GM19467 (cell line): Measurements from ENCODE around the gene FYB2.

Experiments used
- ATAC-seq: cut with Tn5 transposase; IDR thresholded peaks from one replicate; pipeline ENCODE4 v1.9.1; 2021; ENCODE audit warnings: mild to moderate bottlenecking, moderate library complexity; ENCODE audit not compliant: unreplicated experiment

Gene FYB2, protein sequence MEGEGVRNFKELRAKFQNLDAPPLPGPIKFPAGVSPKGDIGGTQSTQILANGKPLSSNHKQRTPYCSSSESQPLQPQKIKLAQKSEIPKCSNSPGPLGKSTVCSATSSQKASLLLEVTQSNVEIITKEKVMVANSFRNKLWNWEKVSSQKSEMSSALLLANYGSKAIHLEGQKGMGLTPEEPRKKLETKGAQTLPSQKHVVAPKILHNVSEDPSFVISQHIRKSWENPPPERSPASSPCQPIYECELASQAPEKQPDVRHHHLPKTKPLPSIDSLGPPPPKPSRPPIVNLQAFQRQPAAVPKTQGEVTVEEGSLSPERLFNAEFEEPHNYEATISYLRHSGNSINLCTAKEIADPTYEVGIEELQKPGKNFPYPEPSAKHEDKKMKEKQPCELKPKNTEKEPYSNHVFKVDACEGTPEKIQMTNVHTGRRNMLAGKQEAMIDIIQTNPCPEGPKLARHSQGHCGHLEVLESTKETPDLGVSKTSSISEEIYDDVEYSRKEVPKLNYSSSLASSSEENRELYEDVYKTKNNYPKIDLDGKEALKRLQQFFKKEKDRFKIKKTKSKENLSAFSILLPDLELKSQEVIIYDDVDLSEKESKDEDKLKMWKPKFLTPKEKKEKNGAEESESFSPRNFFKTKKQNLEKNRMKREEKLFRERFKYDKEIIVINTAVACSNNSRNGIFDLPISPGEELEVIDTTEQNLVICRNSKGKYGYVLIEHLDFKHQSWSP

DNA sequence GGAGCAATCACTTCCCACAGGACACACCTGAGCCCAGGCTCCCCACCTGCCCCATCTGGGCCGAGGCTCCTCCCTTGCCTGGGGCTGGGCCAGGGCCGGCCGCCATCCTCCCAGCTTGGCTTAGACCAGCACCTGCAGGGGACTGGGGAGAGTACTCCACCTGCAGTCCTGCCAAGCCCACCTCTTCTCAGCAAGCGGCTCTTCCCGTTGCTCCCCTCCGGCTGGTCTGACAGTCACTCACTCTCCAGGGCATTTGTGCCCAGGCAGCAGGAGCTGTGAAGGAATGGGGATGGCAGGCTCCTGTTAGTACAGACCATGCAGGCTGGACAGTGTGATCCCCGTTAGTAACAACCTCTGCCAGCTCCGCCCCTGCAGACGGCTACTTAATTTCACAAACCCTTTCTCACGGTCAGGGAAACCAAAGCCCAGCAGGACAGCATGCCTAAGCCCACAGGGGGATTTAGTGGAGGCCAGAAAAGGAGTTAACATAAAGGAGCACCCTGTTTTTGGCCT, at the start of gene FYB2:
FYB2 (minus strand) TSS at position 18 of the 513 bp plus-strand sequence. CDS start 114 bp downstream, outside the sequence.
- no peak for ATAC-seq

DNA sequence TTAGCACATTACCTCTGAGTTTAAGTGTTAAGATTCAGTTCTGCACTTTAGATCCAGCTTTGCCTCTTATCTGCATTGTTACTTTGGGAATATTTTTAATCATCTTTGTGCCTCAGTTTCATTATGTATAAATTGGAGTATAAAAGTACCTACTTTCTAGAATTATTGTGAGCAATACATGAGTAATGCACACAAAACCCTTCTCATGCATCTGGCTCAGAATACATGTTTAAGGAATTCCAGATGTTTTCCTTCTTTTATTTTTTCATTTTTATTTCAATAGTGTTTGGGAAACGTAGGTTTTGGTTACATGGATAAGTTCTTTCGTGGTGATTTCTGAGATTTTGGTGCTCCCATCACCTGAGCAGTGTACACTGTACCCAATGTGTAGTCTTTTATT, 49.6 kb upstream of the FYB2 start:
- no peak for ATAC-seq

DNA sequence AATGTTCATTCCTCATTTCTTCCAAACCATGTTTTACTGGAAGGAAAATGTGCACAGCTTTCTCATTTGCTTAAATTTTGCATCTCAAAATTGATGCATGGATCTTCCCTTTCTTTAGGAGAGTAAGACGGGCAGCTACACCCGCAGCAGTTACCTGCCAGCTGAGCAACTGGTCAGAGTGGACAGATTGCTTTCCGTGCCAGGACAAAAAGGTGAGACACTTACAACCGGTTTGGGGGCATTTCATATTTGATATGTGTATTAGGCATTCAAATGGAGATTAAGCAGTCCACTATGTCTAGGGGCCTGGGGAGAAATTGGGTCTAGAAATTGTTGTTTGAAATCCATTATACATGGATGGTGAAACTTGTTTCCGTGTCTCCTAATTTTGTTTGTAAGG, 48.3 kb upstream of the FYB2 start:
- ATAC-seq = no peak

DNA sequence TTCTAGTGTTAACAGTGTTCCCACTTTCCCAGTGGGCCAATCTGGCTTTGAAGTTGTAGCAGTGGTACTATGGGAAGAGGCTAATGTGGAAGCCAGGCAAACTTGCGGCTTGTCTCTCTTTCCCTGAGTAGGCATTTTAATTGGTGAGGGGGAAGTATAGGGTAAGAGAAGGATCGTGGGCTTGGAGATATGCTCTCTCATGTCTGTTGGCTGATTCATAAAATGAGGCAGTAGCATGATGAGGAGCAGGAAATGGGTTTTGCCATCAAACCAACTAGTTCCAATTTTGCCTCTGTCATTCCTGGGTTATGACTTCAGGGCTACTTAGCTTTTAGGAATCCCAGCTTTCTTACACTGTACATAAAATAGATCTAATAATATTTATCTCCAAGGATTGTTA, 47.5 kb upstream of the FYB2 start:
- ATAC-seq = no peak

DNA sequence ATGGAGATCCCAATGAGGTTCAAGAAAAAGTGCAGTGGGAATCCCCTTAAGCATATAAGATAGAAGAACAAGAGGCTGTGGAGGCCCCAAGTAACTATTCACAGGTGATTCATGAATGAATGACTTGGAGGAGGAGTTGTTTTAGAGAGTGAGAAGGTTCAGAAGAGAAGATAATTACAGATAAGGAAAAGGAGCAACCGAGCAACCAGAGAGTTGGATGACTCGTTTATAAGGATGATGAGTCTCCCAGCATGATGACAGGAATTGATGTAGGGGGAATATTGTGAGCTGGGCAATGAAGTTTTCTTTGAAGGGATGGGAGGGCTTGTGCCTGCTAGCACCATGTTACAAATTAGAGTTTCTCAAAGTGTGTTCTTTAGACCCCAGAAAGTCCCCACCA, 45.2 kb upstream of the FYB2 start:
- ATAC-seq = no peak

DNA sequence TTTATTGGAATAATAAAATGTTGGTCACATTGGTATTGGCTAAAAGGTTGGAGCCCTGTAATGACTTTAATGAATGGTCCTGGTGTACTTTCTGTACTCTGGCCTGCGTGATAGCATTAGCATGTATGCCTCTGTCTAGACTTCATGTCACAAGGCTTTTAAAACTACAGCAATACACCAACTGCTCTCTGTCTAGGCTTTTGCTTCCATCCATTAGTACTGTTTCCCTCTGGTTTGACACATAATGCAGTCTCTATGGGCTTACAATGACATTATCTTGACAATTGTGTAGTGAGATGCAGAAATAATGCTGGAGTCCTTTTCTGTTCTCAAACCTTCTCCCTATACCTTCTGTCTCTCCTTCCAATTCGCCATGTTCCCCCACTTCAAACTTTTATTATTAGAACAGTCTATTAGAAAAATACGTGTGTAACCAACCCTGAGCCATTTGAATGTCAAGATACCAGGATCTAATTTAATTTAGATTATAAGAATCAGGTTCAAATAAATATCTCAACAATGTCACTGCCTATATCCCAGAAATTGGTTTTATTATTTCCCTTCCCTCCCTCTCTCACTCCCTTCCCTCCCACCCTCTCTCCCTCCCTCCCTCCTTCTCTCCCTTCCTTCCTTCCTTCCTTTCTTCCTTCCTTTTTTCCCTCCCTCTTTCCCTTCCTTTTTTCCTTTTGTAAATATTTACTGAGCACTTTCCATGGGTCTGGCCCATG, 44.2 kb upstream of the FYB2 start:
- no peak for ATAC-seq

DNA sequence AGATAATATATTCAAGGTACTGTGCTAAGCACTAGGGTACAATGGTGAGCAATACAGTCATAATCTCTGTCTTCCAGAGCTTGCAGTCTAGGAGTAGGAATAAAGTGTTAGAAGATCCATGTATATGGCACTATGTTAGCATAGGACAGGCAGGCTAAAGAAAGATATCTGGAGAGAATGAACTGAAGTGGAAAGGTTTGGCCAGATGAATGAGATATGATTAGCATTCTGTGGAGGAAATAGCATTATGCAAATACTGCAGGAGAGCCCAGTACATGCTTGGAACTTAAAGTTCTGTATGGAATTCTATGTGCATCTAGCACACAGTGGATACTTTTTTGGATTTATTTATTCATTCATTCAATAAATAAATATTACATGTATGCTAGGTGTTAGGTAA, 40.1 kb upstream of the FYB2 start:
- no peak for ATAC-seq

DNA sequence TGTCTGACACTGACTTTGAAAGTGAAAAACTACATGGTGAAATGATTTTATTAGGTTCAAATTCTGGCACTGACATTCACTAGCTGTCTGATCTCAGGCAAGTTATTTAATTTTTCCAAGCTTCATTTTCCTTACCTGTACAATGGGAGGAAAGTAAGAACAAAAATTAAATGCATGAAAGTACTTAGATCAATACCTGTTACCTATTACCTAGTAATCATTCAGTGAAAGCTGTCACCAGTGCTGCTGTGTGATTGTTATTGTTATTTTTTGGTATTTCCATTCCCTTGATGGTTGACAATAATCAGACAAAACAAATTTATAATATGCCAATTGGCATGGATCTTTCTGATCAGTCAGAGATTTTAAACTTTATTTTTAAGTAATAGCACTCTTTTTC, 37.0 kb upstream of the FYB2 start:
- ATAC-seq = no peak

DNA sequence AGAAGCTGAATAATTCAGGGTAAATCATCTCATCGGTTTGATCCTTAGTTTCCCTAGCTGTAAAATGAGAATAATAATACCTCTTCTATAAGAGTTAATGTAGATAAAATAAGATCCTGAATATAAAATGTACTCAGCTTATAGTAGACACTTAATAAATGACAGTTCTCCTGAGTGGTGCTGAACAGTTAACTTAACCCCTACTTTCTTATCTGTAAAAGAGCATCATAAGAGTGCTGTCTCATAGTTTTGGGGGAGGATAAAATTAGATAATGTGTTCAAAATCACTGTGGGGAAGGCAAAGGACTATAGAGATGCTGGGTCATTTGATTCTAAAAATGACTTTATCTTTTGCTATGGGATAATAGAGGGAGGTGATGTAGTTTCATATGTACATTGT, 36.0 kb upstream of the FYB2 start:
- no peak for ATAC-seq

DNA sequence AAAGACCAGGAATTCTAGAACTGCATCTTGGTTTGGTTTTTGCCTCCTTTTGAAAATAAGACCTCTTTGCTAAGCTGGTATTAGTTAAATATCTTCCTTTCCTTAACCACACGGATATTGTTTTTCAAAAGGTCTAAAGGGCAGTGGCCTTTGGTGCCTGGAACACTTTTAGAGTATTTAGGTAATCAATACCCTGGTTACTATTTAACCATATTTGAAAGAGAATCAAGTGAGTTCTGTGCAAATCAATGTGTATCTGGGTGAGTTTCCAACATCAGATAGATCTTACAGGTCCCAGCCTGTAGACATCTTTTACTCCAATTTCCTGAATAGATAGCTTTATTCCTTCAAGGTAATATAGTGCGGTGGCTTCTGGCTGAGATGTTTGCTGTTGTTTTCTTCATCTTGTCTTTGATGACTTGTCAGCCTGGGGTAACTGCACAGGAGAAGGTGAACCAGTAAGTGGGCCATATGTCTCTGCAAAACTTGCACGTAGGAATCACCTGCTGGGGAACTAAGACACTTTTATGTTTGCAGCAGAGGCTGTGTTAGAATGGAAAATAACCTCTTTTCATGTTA, 35.4 kb upstream of the FYB2 start, which contains the start of gene C8A:
C8A (plus strand) TSS at position 277 of the 579 bp plus-strand sequence; CDS start at position 382, 105 bp downstream.
- ATAC-seq = no peak

DNA sequence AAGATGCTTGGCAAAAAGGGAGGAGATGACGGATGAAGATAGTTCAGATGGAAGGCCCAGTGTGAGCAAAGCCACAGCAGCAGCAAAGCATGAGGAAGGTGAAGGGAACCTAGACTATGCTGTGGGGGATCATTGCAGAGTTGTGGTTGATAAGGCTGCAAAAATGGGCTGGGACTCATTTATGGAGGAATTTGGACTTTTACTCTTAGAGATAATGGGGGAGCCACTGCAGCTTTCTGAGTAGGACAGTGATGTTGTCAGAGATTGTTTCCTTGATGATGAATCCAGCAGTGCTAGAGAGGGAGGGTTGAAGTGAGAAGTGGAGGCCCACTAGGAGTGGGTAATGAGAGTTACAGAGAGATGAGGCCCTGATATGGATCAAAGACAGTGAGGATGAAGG, 33.3 kb upstream of the FYB2 start:
- no peak for ATAC-seq

DNA sequence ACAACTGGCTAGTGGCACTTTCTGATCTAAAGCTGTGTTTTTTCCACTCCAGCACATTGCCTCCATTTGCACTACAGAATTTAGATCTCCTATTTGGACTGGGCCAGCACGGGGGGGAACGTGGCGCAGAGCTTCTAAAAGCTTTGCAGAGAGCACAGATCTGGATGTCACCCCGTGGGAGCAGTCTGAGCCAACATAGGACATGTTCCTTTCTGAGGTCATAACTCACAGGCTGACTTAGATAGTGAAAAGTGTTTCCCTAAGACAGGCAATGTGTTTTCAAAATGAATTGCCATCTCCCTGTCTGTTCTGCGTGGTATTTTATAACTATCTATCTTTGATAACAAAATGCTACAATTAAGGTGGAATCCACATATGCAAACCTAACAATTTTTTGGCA, 31.7 kb upstream of the FYB2 start:
- ATAC-seq = no peak

DNA sequence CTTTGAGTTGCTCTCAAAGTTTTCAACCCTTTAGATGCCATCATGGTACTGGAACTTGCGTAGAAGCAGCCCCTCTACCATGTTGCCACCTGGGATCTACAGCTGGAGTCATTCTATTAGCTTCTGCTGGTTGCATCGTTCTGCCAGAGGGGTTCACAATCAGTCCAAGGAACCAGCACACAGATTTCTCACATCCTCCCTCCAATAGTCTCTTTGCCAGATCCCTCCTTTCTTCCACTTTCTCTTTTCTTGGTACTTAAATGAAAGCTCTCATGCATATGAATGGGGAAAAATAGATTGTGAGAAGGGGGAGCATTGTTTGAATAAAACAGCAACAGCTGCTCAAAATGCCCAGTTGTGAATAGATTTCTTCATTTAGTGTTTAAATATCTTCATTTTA, 31.2 kb upstream of the FYB2 start:
- no peak for ATAC-seq

DNA sequence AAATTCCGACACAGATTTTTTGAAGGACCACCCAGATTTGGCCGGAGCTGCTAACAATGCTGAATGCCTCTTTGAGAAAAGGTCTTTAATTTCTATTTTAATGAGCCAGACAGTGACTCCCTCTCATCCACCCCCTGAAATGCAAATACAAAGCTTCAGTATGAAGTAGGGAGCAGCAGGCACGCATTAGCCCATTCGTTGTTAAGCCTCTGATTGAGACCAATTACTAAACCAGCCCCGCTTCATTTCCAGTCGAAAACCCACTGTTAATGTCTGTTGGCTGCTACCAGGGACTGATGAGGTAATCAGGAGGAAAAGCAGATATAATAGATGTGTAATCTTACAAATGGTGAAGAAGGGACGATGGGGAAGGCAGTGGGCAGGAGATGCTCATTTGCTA, 30.5 kb upstream of the FYB2 start:
- ATAC-seq = no peak

DNA sequence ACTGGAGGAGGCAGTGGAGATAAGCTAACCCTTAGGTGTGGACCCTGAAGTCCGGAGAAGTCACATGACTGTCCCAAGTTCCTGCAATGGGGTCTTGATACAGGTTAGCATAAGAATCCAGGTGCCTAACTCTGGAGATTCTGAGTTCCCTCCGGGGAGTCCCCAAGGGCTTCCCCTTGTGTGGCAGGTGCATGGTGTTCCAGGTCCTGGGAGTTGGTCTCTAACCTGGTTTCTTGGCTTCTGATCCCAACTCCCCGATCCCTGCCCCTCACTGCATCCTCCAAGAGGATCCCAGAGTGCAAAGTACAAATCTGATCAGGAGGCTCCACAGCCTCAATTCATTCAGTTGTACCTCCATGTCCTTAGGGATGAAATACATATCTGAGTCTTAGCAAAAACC, 26.1 kb upstream of the FYB2 start:
- no peak for ATAC-seq

DNA sequence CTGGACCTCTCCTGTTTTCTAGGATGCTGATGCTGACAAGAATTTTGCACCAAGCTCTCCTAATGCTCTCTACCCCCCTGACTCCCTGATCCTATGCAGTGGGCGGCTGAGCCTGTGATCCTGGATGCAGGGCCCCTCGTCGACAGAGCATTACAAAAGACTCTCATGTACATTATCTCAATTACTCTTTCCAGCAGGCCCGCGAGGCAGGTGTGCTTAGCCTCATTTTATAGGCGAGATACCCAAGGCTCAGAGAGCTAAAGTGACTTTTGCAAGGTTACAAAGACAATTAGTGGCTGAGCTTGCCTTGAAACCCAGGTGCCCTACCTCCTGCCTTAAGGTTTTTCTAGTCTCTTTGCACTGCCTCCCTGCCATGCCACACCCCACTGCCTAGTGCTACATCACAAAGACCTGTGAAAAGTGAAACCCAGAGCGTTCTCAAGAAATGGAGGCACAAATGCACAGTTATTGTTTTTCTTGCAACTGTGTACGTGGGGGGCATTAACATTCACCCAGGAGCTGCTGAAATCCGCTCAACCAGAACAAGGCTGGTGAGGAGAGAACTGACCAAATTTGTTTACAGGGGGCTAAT, 25.4 kb upstream of the FYB2 start:
- ATAC-seq = no peak

DNA sequence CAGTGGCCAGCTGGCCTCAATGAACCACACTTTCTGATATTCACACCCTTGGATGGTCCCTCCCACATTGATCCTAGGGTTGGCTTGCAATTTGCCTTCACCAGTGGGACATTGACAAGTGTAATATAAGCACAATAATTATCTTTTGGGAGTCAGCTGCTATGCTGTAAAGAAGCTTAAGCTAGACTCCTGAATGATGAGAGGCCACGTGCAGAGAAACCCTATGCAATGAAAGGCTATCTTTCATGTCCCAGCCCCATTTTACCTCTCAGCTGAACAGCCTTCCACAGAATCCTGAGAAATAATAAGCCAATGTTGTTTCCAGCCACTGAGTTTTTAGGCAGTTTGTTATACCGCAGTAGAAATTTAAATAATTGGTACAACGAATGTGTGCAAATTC, 24.3 kb upstream of the FYB2 start:
- no peak for ATAC-seq

DNA sequence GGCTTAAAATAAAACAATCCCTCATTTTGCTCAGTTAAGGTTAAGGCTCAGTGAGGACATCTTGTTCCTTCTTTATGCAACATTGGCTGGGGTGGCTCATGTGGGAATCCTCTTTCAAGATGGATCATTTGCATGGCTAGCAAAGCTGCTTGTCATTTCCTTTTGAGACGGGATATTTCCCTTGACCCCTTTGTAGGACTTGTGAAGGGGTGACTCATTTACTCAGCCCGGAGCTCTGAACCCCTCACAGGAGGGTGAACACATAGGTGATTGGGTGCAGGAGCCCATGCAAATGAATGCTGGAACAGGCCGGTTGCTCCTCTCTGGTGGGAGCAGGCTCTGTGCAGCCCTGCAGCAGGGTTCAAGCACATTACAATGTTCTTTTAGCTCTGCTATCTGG, 19.6 kb upstream of the FYB2 start:
- ATAC-seq = no peak

DNA sequence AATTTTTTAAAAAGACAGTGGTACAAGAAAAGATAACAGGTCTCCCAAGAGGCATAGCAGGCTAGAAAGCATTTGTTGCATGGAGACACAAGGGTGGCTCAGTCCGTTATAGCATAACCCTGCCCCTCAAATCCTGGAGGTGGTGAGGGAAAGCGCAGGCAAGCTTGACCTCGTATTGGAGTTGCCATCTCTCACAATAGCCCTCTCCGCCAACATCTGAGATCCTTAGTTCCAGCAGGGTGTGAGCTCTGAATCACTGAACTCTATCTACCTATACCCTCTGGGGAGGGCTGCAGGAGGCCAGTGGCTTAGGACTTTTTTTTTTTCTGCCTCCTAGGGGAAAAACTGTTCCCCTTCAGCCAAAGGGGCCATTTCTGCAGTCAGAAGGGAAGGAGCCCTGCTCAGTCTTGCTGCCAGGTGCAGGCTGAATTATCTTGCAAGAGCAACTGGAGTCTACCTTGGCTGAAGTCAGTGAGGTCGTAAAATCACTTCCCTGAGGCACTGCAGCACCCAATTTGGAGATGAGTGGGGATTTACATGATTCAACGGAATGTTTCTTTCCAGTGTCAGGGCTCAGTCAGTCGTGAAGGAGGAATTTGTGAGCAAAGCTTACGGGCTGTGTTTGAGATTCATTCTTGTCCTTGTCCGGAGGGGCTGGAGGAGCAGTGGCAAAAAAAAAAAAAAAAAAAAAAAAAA, 18.2 kb upstream of the FYB2 start:
- no peak for ATAC-seq

DNA sequence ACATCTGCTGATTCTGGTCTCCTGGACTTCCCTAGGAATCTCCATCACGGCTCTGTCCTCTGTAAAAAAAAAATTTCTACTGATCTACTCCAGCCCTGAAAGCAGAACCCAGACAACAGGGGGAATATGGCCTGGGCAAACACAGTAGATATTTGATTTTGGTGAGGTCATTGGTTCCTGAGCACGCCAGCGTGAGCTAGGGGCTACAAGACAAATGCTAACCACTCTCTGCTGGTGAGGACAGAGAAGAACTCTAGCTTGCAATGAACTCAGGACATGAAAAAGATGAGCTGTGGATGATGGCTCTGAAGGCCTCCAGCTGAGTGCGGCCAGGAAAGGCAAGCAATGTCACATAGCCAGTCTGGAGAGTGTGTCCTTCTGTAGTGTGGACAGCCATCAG, 17.2 kb upstream of the FYB2 start:
- no peak for ATAC-seq
